NB4 (cell line): Measurements from ENCODE around the gene PHB1.
"Not testable (repeated sequence)": the region's sequence is repeated elsewhere in the genome, so short reads cannot be mapped to it uniquely, and the experiment has no call there.

ENCODE experiments used
- DNase-seq: peaks from one replicate; pipeline ENCODE4 v3.0.0; 2010; ENCODE audit warnings: low read depth
- H3K4me3 ChIP-seq: one replicate; pipeline ENCODE4 v1.5.1; 2011; ENCODE audit warnings: mild to moderate bottlenecking, low read depth, low read length, moderate library complexity
- CTCF ChIP-seq: IDR thresholded peaks from one replicate; pipeline ENCODE4 v1.5.1; 2012; ENCODE audit warnings: low read depth, low read length
- MAX ChIP-seq: IDR thresholded peaks from 2 replicates; pipeline ENCODE4 v1.6.1; 2011; ENCODE audit warnings: low read depth, low read length
- MYC ChIP-seq: IDR thresholded peaks from 2 replicates; pipeline ENCODE4 v1.6.1; 2011; ENCODE audit warnings: low read depth, low read length
- POLR2A ChIP-seq: IDR thresholded peaks from 2 replicates; pipeline ENCODE4 v1.6.1; 2011; ENCODE audit warnings: mild to moderate bottlenecking; ENCODE audit not compliant: insufficient read length; ENCODE audit errors: extremely low read depth

PHB1 gene

GRCh38 chr17:49373115-49373514 is 41.6 kb downstream of the PHB1 start:
- no peak overlapping the region for H3K4me3 ChIP-seq
- DNase-seq = no peak
- no peak for TF ChIP-seq POLR2A
- TF ChIP-seq CTCF = no peak
- no peak for TF ChIP-seq MAX
- no peak for TF ChIP-seq MYC

- DNase-seq = no peak
- H3K4me3 ChIP-seq = no peak overlapping the region
- TF ChIP-seq MYC (no peak), CTCF (no peak), MAX (no peak), POLR2A (no peak)
Measured at GRCh38 chr17:49372425-49372824, 42.3 kb downstream of the PHB1 start.

- TF ChIP-seq MYC (no peak), POLR2A (no peak), CTCF (no peak), MAX (no peak)
- DNase-seq = no peak
- H3K4me3 ChIP-seq = no peak overlapping the region
Measured at GRCh38 chr17:49370971-49371834, 43.5 kb downstream of the PHB1 start.

- no peak for TF ChIP-seq CTCF
- no peak for TF ChIP-seq MYC
- no peak for TF ChIP-seq POLR2A
- no peak overlapping the region for H3K4me3 ChIP-seq
- DNase-seq = no peak
Measured at GRCh38 chr17:49369760-49370159, 44.9 kb downstream of the PHB1 start.

GRCh38 chr17:49369089-49369488 is 45.6 kb downstream of the PHB1 start:
- TF ChIP-seq POLR2A = no peak
- no peak for TF ChIP-seq MYC
- no peak for TF ChIP-seq CTCF
- H3K4me3 ChIP-seq = no peak overlapping the region
- DNase-seq = no peak

- no peak overlapping the region for H3K4me3 ChIP-seq
- peak; percentile 24 for TF ChIP-seq CTCF
- TF ChIP-seq MYC = no peak
- TF ChIP-seq MAX = no peak
- no peak for TF ChIP-seq POLR2A
- peak; percentile 61 for DNase-seq
Measured at GRCh38 chr17:49365667-49366066, 49.0 kb downstream of the PHB1 start.

GRCh38 chr17:49365126-49365525 is 49.6 kb downstream of the PHB1 start:
- H3K4me3 ChIP-seq, DNase-seq: not testable (repeated sequence)
